Mammary epithelial cell (primary cell): Measurements from ENCODE around the gene TAGLN.
"Not testable (repeated sequence)": the region's sequence is repeated elsewhere in the genome, so short reads cannot be mapped to it uniquely, and the experiment has no call there.

Source experiments
- EZH2 ChIP-seq: IDR thresholded peaks from 2 replicates; pipeline ENCODE4 v1.6.1; 2012; ENCODE audit warnings: low read length, inconsistent platforms, borderline replicate concordance
- TF ChIP-seq, protein P1 (sequence below), 2 donors: IDR thresholded peaks in 1 of 2; conservative IDR thresholded peaks in 1 of 2; 2 replicates each; pipeline ENCODE4 v1.5.1; 2011 to 2012; ENCODE audit warnings: inconsistent platforms in 2 of 2, low read length in 2 of 2, mild to moderate bottlenecking in 2 of 2, control low read depth in 1 of 2, low read depth in 1 of 2; ENCODE audit not compliant: insufficient read depth in 1 of 2; ENCODE audit errors: extremely low read depth in 1 of 2

GRCh38 chr11:117183178-117183577 lies 16.0 kb upstream of the TAGLN start:
- TF ChIP-seq, protein P1, sequence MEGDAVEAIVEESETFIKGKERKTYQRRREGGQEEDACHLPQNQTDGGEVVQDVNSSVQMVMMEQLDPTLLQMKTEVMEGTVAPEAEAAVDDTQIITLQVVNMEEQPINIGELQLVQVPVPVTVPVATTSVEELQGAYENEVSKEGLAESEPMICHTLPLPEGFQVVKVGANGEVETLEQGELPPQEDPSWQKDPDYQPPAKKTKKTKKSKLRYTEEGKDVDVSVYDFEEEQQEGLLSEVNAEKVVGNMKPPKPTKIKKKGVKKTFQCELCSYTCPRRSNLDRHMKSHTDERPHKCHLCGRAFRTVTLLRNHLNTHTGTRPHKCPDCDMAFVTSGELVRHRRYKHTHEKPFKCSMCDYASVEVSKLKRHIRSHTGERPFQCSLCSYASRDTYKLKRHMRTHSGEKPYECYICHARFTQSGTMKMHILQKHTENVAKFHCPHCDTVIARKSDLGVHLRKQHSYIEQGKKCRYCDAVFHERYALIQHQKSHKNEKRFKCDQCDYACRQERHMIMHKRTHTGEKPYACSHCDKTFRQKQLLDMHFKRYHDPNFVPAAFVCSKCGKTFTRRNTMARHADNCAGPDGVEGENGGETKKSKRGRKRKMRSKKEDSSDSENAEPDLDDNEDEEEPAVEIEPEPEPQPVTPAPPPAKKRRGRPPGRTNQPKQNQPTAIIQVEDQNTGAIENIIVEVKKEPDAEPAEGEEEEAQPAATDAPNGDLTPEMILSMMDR (conservative IDR thresholded peaks at IDR 0.05 in 1 of 2, IDR thresholded peaks at IDR 0.05 in 1 of 2; ENCODE audit: extremely low read depth in 1 of 2, insufficient read depth in 1 of 2, low read depth in 1 of 2, low read length in 2 of 2), result not testable (repeated sequence)
- TF ChIP-seq EZH2, result not testable (repeated sequence)
